ENCODE results near the gene MBTD1. TPM values are rescaled to one million over a fixed set of nuclear protein-coding genes. Genes with fewer than 3 reads are reported as not detected.

MBTD1 gene
- total and polyA plus RNA-seq, 2 of the 8 experiments (the other 6 are each of a cell fraction or from before 2014, with no cell fraction given) = 20.3 to 51.4 TPM

DNA sequence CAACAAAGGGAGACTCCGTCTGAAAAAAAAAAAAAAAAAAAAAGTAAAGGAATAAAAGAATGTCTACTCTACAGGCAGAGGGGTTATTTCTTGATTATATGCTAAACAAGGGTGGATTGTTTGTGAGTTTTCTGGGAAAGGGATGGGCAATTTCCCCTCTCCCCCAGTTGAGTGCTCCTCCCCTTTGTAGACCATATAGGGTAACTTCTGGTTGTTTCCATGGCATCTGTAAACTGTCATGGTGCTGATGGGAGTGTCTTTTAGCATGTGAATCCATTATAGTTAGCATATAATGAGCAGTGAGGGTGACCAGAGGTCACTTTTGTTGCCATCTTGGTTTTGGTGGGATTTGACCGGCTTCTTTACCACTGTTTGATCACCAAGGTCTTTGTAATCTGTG is 110.7 kb downstream of the MBTD1 start:
- H4K5ac ChIP-seq (ENCODE audit: insufficient read length, low read depth, low read length) = no peak overlapping the region
- H3K14ac ChIP-seq (ENCODE audit: insufficient read length) = no peak overlapping the region
- H3K79me2 ChIP-seq (ENCODE audit: control insufficient read depth in 1 of 2, insufficient read depth in 2 of 2, low read length in 2 of 2) = peaks cover 3 to 6% of the 10 kb centered on the region in 2 experiments
- H3K9me3 ChIP-seq (ENCODE audit: insufficient read depth in 2 of 2, low read depth in 1 of 2, low read length in 1 of 2) = no peaks in the 10 kb centered on the region
- H3K4me3 ChIP-seq (ENCODE audit: extremely low read depth in 1 of 4, insufficient read depth in 2 of 4, low read depth in 3 of 4, low read length in 4 of 4) = no peak overlapping the region
- DNase-seq (ENCODE audit: low read depth in 1 of 2, low spot score in 2 of 2) (no peak), FAIRE-seq (no peak)
- H3K4me2 ChIP-seq (ENCODE audit: insufficient read depth in 1 of 2, low read depth in 2 of 2, low read length in 2 of 2) = no peak overlapping the region
- no peak overlapping the region for H2AK5ac ChIP-seq (ENCODE audit: low read depth, low read length)
- peaks cover 0 to 2% (median 1%) of the 10 kb centered on the region in 4 experiments; a peak in 2 of 7 replicates for H3K4me1 ChIP-seq (replicated peaks in 1 of 4; ENCODE audit: control insufficient read depth in 3 of 4, insufficient read depth in 4 of 4, low read length in 3 of 4)
- 0 out of 2 replicates have a peak, but pooled peaks cover 5% of the 10 kb centered on the region for H3K79me1 ChIP-seq (ENCODE audit: low read depth, low read length)
- H3K27ac ChIP-seq (ENCODE audit: low read depth, low read length) = no peak overlapping the region
- no peaks in the 10 kb centered on the region for H4K20me1 ChIP-seq (replicated peaks in 1 of 2; ENCODE audit: control insufficient read depth in 1 of 2, insufficient read depth in 2 of 2, low read length in 2 of 2)
- no peaks in the 10 kb centered on the region for H3K27me3 ChIP-seq (replicated peaks in 1 of 4; ENCODE audit: control insufficient read depth in 3 of 4, extremely low read depth in 1 of 4, insufficient read depth in 3 of 4, low read length in 3 of 4)
- no peak overlapping the region for H2BK12ac ChIP-seq (ENCODE audit: low read depth, low read length)
- CTCF ChIA-PET (ENCODE audit: partially characterized antibody) = interaction anchor here (0.6 kb wide), 1 partner anchor 406 kb away, joined by 3 read pairs; no protein-coding TSS in a partner anchor
- no peak overlapping the region for H2BK15ac ChIP-seq (ENCODE audit: low read length)
- no peak overlapping the region for H2BK20ac ChIP-seq (ENCODE audit: low read length)
- H4K8ac ChIP-seq (ENCODE audit: extremely low read depth, insufficient read depth, low read length) = no peak overlapping the region
- no peak overlapping the region for H3K56ac ChIP-seq (replicated peaks; ENCODE audit: insufficient read length, low read depth, low read length)
- no peak for TF ChIP-seq TAF7 (optimal IDR thresholded peaks at IDR 0.05; ENCODE audit: borderline replicate concordance, low read depth, low read length)
- no peak for TF ChIP-seq BACH1 (IDR thresholded peaks at IDR 0.05; ENCODE audit: low read length)
- TF ChIP-seq JUND (IDR thresholded peaks at IDR 0.05; ENCODE audit: low read length) = no peak
- no peak for TF ChIP-seq SUZ12 (IDR thresholded peaks at IDR 0.05; ENCODE audit: low read length)
- TF ChIP-seq PHF8 (conservative IDR thresholded peaks at IDR 0.05; ENCODE audit: low read depth, low read length) = no peak
- TF ChIP-seq, protein P1, sequence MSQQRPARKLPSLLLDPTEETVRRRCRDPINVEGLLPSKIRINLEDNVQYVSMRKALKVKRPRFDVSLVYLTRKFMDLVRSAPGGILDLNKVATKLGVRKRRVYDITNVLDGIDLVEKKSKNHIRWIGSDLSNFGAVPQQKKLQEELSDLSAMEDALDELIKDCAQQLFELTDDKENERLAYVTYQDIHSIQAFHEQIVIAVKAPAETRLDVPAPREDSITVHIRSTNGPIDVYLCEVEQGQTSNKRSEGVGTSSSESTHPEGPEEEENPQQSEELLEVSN (IDR thresholded peaks at IDR 0.05) = no peak
- TF ChIP-seq MAFK (IDR thresholded peaks at IDR 0.05; ENCODE audit: low read depth, low read length) = no peak
- H2BK120ac ChIP-seq (replicated peaks; ENCODE audit: low read depth, low read length) = no peak overlapping the region
- H3K23ac ChIP-seq (ENCODE audit: insufficient read length) = no peak overlapping the region
- WGBS, 2 experiments (ENCODE audit: extremely low coverage in 1 of 2, insufficient coverage in 1 of 2, insufficient read length in 1 of 2, insufficient replicate concordance in 2 of 2, low coverage in 1 of 2, low lambda C conversion rate in 2 of 2, missing lambda C conversion rate in 1 of 2) = 95% methylated on average over 2 of the region's 2 CpGs; no CpG with 5 or more reads in 1 of the 2 experiments
- H3K9ac ChIP-seq (replicated peaks in 1 of 4; ENCODE audit: extremely low read depth in 1 of 4, low read depth in 3 of 4, low read length in 3 of 4) = no peak overlapping the region
- H3K18ac ChIP-seq (ENCODE audit: extremely low read depth, low read length) = no peak overlapping the region
- H2AFZ ChIP-seq (ENCODE audit: low read length) = no peak overlapping the region
- POLR2A ChIA-PET (ENCODE audit: partially characterized antibody) = no interaction called here
- H4K91ac ChIP-seq (replicated peaks; ENCODE audit: insufficient read length, low read length) = no peak overlapping the region
- no peak overlapping the region for H3K4ac ChIP-seq (replicated peaks; ENCODE audit: insufficient read length, low read depth, low read length)
- no peaks in the 10 kb centered on the region for H3K36me3 ChIP-seq (ENCODE audit: control insufficient read depth in 2 of 4, insufficient read depth in 4 of 4, low read length in 3 of 4)
- no peak overlapping the region for H2BK5ac ChIP-seq (ENCODE audit: low read depth, low read length)
- peaks cover 2% of the 10 kb centered on the region for H3K23me2 ChIP-seq (ENCODE audit: low read depth, low read length)
